IPS-18a (cell line): Measurements from ENCODE around the gene C1QTNF3.

Source experiments
- H3K27ac ChIP-seq: one replicate; pipeline ENCODE4 v1.5.1; 2013; ENCODE audit warnings: low read length
- H3K27me3 ChIP-seq: one replicate; pipeline ENCODE4 v1.6.1; 2013; ENCODE audit warnings: mild to moderate bottlenecking, low read length; ENCODE audit not compliant: control insufficient read depth, insufficient read depth
- H3K36me3 ChIP-seq: one replicate; pipeline ENCODE4 v1.6.1; 2013; ENCODE audit warnings: low read depth, low read length; ENCODE audit not compliant: control insufficient read depth
- H3K4me1 ChIP-seq: one replicate; pipeline ENCODE4 v1.6.1; 2013; ENCODE audit warnings: low read depth, low read length; ENCODE audit not compliant: control insufficient read depth
- H3K4me3 ChIP-seq: one replicate; pipeline ENCODE4 v1.5.1; 2013; ENCODE audit warnings: low read length
- H3K9ac ChIP-seq: one replicate; pipeline ENCODE4 v1.6.1; 2013; ENCODE audit warnings: mild to moderate bottlenecking, low read length, moderate library complexity
- H3K9me3 ChIP-seq: one replicate; pipeline ENCODE4 v1.6.1; 2013; ENCODE audit warnings: low read depth, low read length; ENCODE audit not compliant: control insufficient read depth

The C1QTNF3 gene

GRCh38 chr5:34047774-34048572, 5.0 kb upstream of the C1QTNF3 start:
- Histone ChIP-seq H3K4me1 (no peaks in the 10 kb centered on the region), H3K9me3 (no peaks in the 10 kb centered on the region), H3K27me3 (no peaks in the 10 kb centered on the region), H3K4me3 (no peak overlapping the region), H3K9ac (no peak overlapping the region), H3K36me3 (no peaks in the 10 kb centered on the region), H3K27ac (no peak overlapping the region)

- Histone ChIP-seq H3K9ac (no peak overlapping the region), H3K36me3 (no peaks in the 10 kb centered on the region), H3K4me1 (no peaks in the 10 kb centered on the region), H3K9me3 (no peaks in the 10 kb centered on the region), H3K27me3 (no peaks in the 10 kb centered on the region), H3K27ac (no peak overlapping the region), H3K4me3 (no peak overlapping the region)
These were observed 4.1 kb upstream of the C1QTNF3 start for GRCh38 chr5:34047143-34047542.

- H3K27ac ChIP-seq, result no peak overlapping the region
- no peaks in the 10 kb centered on the region for H3K4me1 ChIP-seq
- H3K36me3 ChIP-seq, result no peaks in the 10 kb centered on the region
- H3K9ac ChIP-seq, result no peak overlapping the region
- H3K4me3 ChIP-seq, result no peak overlapping the region
- H3K27me3 ChIP-seq, result no peaks in the 10 kb centered on the region
- no peaks in the 10 kb centered on the region for H3K9me3 ChIP-seq
These were observed 3.0 kb upstream of the C1QTNF3 start for GRCh38 chr5:34045996-34046395.

GRCh38 chr5:34045023-34045422, 2.0 kb upstream of the C1QTNF3 start:
- Histone ChIP-seq H3K4me3 (no peak overlapping the region), H3K4me1 (no peaks in the 10 kb centered on the region), H3K36me3 (no peaks in the 10 kb centered on the region), H3K9ac (no peak overlapping the region), H3K9me3 (no peaks in the 10 kb centered on the region), H3K27ac (no peak overlapping the region), H3K27me3 (no peaks in the 10 kb centered on the region)

- H3K9ac ChIP-seq, result no peak overlapping the region
- H3K27me3 ChIP-seq, result no peaks in the 10 kb centered on the region
- no peaks in the 10 kb centered on the region for H3K36me3 ChIP-seq
- H3K4me3 ChIP-seq, result no peak overlapping the region
- no peak overlapping the region for H3K27ac ChIP-seq
- H3K4me1 ChIP-seq, result peaks cover 6% of the 10 kb centered on the region
- H3K9me3 ChIP-seq, result no peaks in the 10 kb centered on the region
These were observed 692 bp downstream of the C1QTNF3 start for GRCh38 chr5:34042321-34042720.

- no peak overlapping the region for H3K27ac ChIP-seq
- no peak overlapping the region for H3K9ac ChIP-seq
- no peak overlapping the region for H3K4me3 ChIP-seq
- no peaks in the 10 kb centered on the region for H3K27me3 ChIP-seq
- no peaks in the 10 kb centered on the region for H3K36me3 ChIP-seq
- peaks cover 6% of the 10 kb centered on the region for H3K4me1 ChIP-seq
- no peaks in the 10 kb centered on the region for H3K9me3 ChIP-seq
These were observed 1.6 kb downstream of the C1QTNF3 start for GRCh38 chr5:34041247-34041972.

- H3K4me1 ChIP-seq, result peaks cover 6% of the 10 kb centered on the region
- no peak overlapping the region for H3K27ac ChIP-seq
- H3K4me3 ChIP-seq, result no peak overlapping the region
- no peaks in the 10 kb centered on the region for H3K9me3 ChIP-seq
- H3K27me3 ChIP-seq, result no peaks in the 10 kb centered on the region
- H3K9ac ChIP-seq, result no peak overlapping the region
- no peaks in the 10 kb centered on the region for H3K36me3 ChIP-seq
These were observed 2.5 kb downstream of the C1QTNF3 start for GRCh38 chr5:34040472-34040871.

GRCh38 chr5:34039398-34040157, 3.4 kb downstream of the C1QTNF3 start:
- Histone ChIP-seq H3K27ac (no peak overlapping the region), H3K9me3 (no peaks in the 10 kb centered on the region), H3K9ac (no peak overlapping the region), H3K36me3 (no peaks in the 10 kb centered on the region), H3K4me3 (no peak overlapping the region), H3K4me1 (peaks cover 6% of the 10 kb centered on the region), H3K27me3 (no peaks in the 10 kb centered on the region)

GRCh38 chr5:34038838-34039237, 4.2 kb downstream of the C1QTNF3 start:
- H3K4me3 ChIP-seq, result no peak overlapping the region

GRCh38 chr5:34038390-34038789, 4.6 kb downstream of the C1QTNF3 start:
- Histone ChIP-seq H3K36me3 (no peaks in the 10 kb centered on the region), H3K4me3 (no peak overlapping the region), H3K9ac (no peak overlapping the region), H3K27ac (no peak overlapping the region), H3K9me3 (no peaks in the 10 kb centered on the region), H3K4me1 (peaks cover 6% of the 10 kb centered on the region), H3K27me3 (no peaks in the 10 kb centered on the region)

More at GRCh38 chr5:34038838-34039237, 4.2 kb downstream of the C1QTNF3 start:
- no peak overlapping the region for H3K9ac ChIP-seq
- no peaks in the 10 kb centered on the region for H3K27me3 ChIP-seq
- H3K36me3 ChIP-seq, result no peaks in the 10 kb centered on the region
- H3K9me3 ChIP-seq, result no peaks in the 10 kb centered on the region
- no peak overlapping the region for H3K27ac ChIP-seq
- H3K4me1 ChIP-seq, result peaks cover 6% of the 10 kb centered on the region

- Histone ChIP-seq H3K9ac (no peak overlapping the region), H3K9me3 (no peaks in the 10 kb centered on the region), H3K27me3 (no peaks in the 10 kb centered on the region), H3K36me3 (no peaks in the 10 kb centered on the region), H3K27ac (no peak overlapping the region), H3K4me1 (peaks cover 6% of the 10 kb centered on the region), H3K4me3 (no peak overlapping the region)
These were observed 5.3 kb downstream of the C1QTNF3 start for GRCh38 chr5:34037726-34038125.
